HepG2 (cell line): Measurements from ENCODE around the gene MYO9A. TPM values are rescaled to one million over a fixed set of nuclear protein-coding genes. Genes with fewer than 3 reads are reported as not detected.

ENCODE experiments used
- NFAT5 ChIP-seq: sonication (generic); formaldehyde crosslinking; IDR thresholded peaks from 2 replicates; pipeline ENCODE4 v1.4.0; 2020; ENCODE audit warnings: missing genetic modification reagents
- PRDM15 ChIP-seq: sonication (generic); formaldehyde crosslinking; IDR thresholded peaks from 2 replicates; pipeline ENCODE4 v1.4.0; 2020; ENCODE audit warnings: missing genetic modification reagents
- SATB2 ChIP-seq: sonication (generic); formaldehyde crosslinking; IDR thresholded peaks from 2 replicates; pipeline ENCODE4 v1.5.0; 2020; ENCODE audit warnings: missing genetic modification reagents
- TAF15 ChIP-seq: fragments of 200-400 bp; formaldehyde crosslinking; IDR thresholded peaks from one replicate; pipeline ENCODE4 v1.6.1; 2018; ENCODE audit warnings: mild to moderate bottlenecking, low read depth, low read length; ENCODE audit not compliant: poor library complexity, severe bottlenecking
- ZBTB49 ChIP-seq: sonication (generic); formaldehyde crosslinking; IDR thresholded peaks from 2 replicates; pipeline ENCODE4 v1.4.0; 2020; ENCODE audit warnings: missing genetic modification reagents, borderline replicate concordance
- ZNF275 ChIP-seq: sonication (generic); formaldehyde crosslinking; IDR thresholded peaks from 2 replicates; pipeline ENCODE4 v1.8.0; 2022; ENCODE audit warnings: missing genetic modification reagents, mild to moderate bottlenecking, inconsistent platforms, borderline replicate concordance
- ZNF615 ChIP-seq: sonication (generic); formaldehyde crosslinking; IDR thresholded peaks from 2 replicates; pipeline ENCODE4 v1.5.0; 2020; ENCODE audit warnings: mild to moderate bottlenecking, missing genetic modification reagents, borderline replicate concordance
- polyA plus RNA-seq, 8 experiments: library from polyadenylated mRNA; depleted of rRNA in 3 of 8; stranded (reverse) in 7 of 8; unstranded in 1 of 8; fragments of >200 nt; fragmentation: Illumina TruSeq in 4 of 8; extraction: Trizol in 4 of 8; gene quantifications; 2 replicates each; pipeline versions ENCODE4 v1.2.1 to v1.2.3, GENCODE V29; 2011 to 2016; ENCODE audit warnings: low read depth in 4 of 8, missing spikeins in 1 of 8, mixed read lengths in 1 of 8; ENCODE audit not compliant: insufficient read depth in 1 of 8
- total RNA-seq, 5 experiments: library from RNA; depleted of rRNA; stranded (reverse); fragments of >200 nt; fragmentation: Illumina TruSeq; extraction: Trizol; gene quantifications; 2 replicates each; pipeline ENCODE4 v1.2.3, GENCODE V29; 2016; ENCODE audit warnings: low read depth in 1 of 5

MYO9A gene
- total and polyA plus RNA-seq, 2 of the 13 experiments (the other 11 are each of a cell fraction or from before 2014, with no cell fraction given): 4.8 to 15.3 TPM

GRCh38 chr15:71825021-71825730 lies 292.8 kb downstream of the MYO9A start (continued):
- no peak for TF ChIP-seq ZNF615
- no peak for TF ChIP-seq ZNF275 (CRISPR knock-in tag)
- TF ChIP-seq ZBTB49: no peak
- no peak for TF ChIP-seq SATB2 (CRISPR knock-in tag)
- no peak for TF ChIP-seq NFAT5
- no peak for TF ChIP-seq PRDM15 (CRISPR knock-in tag)
- no peak for TF ChIP-seq TAF15
- TF ChIP-seq, all 625 proteins: peak for 0
